ENCODE data around the gene RNF126. TPM values are rescaled to one million over a fixed set of nuclear protein-coding genes. Genes with fewer than 3 reads are reported as not detected.

The RNF126 gene
- total and polyA plus RNA-seq, 2 of the 4 experiments (the other 2 are of a cell fraction) = 7.0 to 27.4 TPM

DNA sequence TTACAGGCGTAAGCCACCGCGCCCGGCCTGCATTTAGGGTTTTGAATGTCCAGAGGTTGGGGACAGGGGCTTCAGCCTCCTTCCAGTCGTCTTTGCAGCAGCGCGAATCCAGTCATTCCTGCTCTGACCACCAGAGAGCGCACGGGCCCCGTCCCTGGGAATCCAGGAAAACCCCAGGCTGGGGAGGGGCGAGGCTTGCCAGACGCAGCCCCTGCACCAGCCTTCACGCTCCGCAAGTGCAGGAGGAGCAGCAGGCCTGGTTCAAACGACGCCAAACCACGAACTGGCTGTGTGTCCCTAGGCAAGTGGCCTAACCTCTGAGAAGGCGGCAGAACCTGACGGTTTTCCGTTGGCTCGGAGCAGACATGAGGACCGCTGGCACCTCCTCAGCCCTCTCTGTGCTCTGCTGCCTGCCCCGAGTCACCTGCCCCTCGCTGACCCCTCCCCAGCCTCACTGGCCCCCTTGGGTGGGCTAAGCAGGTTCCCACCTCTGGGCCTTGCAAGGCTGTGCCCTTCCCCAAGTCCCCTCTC is 2.0 kb upstream of the RNF126 start (continued):
- no peak for TF ChIP-seq RFX5 (IDR thresholded peaks at IDR 0.05; ENCODE audit: low read depth, low read length)

DNA sequence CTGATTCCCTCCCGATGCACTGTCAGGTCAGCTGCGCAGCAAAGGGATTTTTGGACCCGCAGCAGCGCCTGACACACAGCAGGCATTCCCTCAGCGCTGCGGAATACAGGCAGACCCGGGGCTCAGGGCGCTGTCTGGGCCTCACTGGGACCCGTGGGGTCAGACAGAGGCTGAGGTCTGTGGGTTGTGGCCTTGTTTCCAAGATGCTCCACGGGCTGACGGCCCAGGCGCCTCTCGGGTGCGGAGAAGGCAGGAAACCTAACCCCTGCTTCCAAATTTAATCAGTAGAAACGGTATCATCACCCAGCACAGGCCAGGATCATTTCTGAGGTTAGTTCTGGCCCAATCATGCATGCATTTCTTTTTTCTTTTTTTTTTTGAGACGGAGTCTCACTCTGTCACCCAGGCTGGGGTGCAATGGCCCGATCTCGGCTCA is 686 bp upstream of the RNF126 start:
- intact Hi-C loops (cut with micrococcal nuclease) = loop anchor here (2.0 to 10.0 kb wide), 5 partner anchors 31 to 257 kb away; partner anchors contain the start of genes POLRMT and R3HDM4
- Histone ChIP-seq H3K36me3 (ENCODE audit: control insufficient read depth, insufficient read depth, low read length) (peaks cover 2% of the 10 kb centered on the region; the same call in 1 of the 2 replicates), H3K79me1 (ENCODE audit: low read depth in 1 of 2, low read length in 2 of 2) (peaks cover 0 to 32% of the 10 kb centered on the region in 2 experiments; a peak in 2 of 4 replicates), H4K20me1 (ENCODE audit: insufficient read depth, low read length) (peaks cover 36% of the 10 kb centered on the region), H4K8ac (ENCODE audit: low read depth in 2 of 2, low read length in 2 of 2) (peak overlapping the region; percentile 82 to 97), H3K4me3 (ENCODE audit: insufficient read depth, low read depth, low read length) (peak overlapping the region; percentile 63), H3K23ac (ENCODE audit: low read depth, low read length) (peak overlapping the region; percentile 18; the same call in 1 of the 2 replicates), H3K27ac (ENCODE audit: insufficient read depth, low read length) (peak overlapping the region; percentile 93), H3K4me1 (ENCODE audit: control insufficient read depth, insufficient read depth, low read length) (peaks cover 14% of the 10 kb centered on the region), H3K27me3 (ENCODE audit: control insufficient read depth, insufficient read depth, low read length) (no peaks in the 10 kb centered on the region), H3K4me2 (ENCODE audit: low read depth, low read length) (peak overlapping the region; percentile 91), H2BK15ac (ENCODE audit: low read depth, low read length) (no peak overlapping the region), H2BK20ac (ENCODE audit: low read depth, low read length) (no peak overlapping the region), H2BK5ac (ENCODE audit: low read depth, low read length, poor library complexity, severe bottlenecking) (peak overlapping the region; percentile 85), H2AK9ac (replicated peaks; ENCODE audit: low read depth, low read length, poor library complexity) (peak overlapping the region; percentile 76), H3K18ac (ENCODE audit: low read depth, low read length) (peak overlapping the region; percentile 82), H3K9me1 (ENCODE audit: insufficient read depth, low read length) (no peaks in the 10 kb centered on the region), H3K56ac (ENCODE audit: extremely low read depth, insufficient read depth, low read length) (no peak overlapping the region), H4K5ac (ENCODE audit: low read depth, low read length) (peak overlapping the region; percentile 98), H4K91ac (ENCODE audit: insufficient read depth, low read depth, low read length) (peak overlapping the region; percentile 70), H2AFZ (replicated peaks; ENCODE audit: low read length, poor library complexity) (peak overlapping the region; percentile 96), H3K14ac (replicated peaks; ENCODE audit: low read depth, low read length) (peak overlapping the region; percentile 83), H2AK5ac (ENCODE audit: low read depth, low read length) (peak overlapping the region; percentile 88), H3K9me3 (ENCODE audit: control insufficient read depth, insufficient read depth, low read length) (no peaks in the 10 kb centered on the region), H3K4ac (ENCODE audit: low read depth, low read length) (peak overlapping the region; percentile 91), H2BK120ac (ENCODE audit: low read depth, low read length) (peak overlapping the region; percentile 52; the same call in 1 of the 2 replicates), H3K9ac (ENCODE audit: low read depth, low read length) (peak overlapping the region; percentile 80)
- CTCF ChIA-PET = interaction anchor here (1.0 kb wide), 1 partner anchor 9 kb away, joined by 4 read pairs; no protein-coding TSS in a partner anchor
- ATAC-seq (ENCODE audit: low read depth) = no peak
- no TSS peak for BruUV-seq (replicated peaks)
- dilution Hi-C loops (cut with HindIII; ENCODE audit: low sequenced_read_pairs, unreplicated experiment) = no loop called here
- POLR2A ChIA-PET (ENCODE audit: unreplicated experiment) = no interaction called here
- WGBS, 2 experiments (ENCODE audit: extremely low coverage in 2 of 2, insufficient read length in 1 of 2) = 79% methylated on average over 10 of the region's 18 CpGs; no CpG with 5 or more reads in 1 of the 2 experiments
- DNase-seq = no peak
- in situ Hi-C loops (cut with MboI; ENCODE audit: low sequenced_read_pairs) = no loop called here
- no peak for TF ChIP-seq BHLHE40 (IDR thresholded peaks at IDR 0.05; ENCODE audit: low read depth, low read length)
- TF ChIP-seq, protein P1, sequence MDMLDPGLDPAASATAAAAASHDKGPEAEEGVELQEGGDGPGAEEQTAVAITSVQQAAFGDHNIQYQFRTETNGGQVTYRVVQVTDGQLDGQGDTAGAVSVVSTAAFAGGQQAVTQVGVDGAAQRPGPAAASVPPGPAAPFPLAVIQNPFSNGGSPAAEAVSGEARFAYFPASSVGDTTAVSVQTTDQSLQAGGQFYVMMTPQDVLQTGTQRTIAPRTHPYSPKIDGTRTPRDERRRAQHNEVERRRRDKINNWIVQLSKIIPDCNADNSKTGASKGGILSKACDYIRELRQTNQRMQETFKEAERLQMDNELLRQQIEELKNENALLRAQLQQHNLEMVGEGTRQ (IDR thresholded peaks at IDR 0.05; ENCODE audit: low read depth, low read length) = no peak
- no peak for TF ChIP-seq CHD1 (IDR thresholded peaks at IDR 0.05; ENCODE audit: low read depth, low read length)
- TF ChIP-seq, protein P2, sequence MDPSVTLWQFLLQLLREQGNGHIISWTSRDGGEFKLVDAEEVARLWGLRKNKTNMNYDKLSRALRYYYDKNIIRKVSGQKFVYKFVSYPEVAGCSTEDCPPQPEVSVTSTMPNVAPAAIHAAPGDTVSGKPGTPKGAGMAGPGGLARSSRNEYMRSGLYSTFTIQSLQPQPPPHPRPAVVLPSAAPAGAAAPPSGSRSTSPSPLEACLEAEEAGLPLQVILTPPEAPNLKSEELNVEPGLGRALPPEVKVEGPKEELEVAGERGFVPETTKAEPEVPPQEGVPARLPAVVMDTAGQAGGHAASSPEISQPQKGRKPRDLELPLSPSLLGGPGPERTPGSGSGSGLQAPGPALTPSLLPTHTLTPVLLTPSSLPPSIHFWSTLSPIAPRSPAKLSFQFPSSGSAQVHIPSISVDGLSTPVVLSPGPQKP (IDR thresholded peaks at IDR 0.05; ENCODE audit: borderline replicate concordance, low read depth, low read length) = no peak
- TF ChIP-seq SMC3 (IDR thresholded peaks at IDR 0.05; ENCODE audit: low read depth, low read length) = no peak
- no peak for TF ChIP-seq MXI1 (IDR thresholded peaks at IDR 0.05; ENCODE audit: borderline replicate concordance, low read depth, low read length)
- no peak for TF ChIP-seq MAZ (IDR thresholded peaks at IDR 0.05; ENCODE audit: borderline replicate concordance, low read depth, low read length)
- no peak for TF ChIP-seq RAD21 (IDR thresholded peaks at IDR 0.05; ENCODE audit: low read length)
- TF ChIP-seq POLR2A (IDR thresholded peaks at IDR 0.05; ENCODE audit: low read depth, low read length) = no peak
- TF ChIP-seq CEBPB (IDR thresholded peaks at IDR 0.05; ENCODE audit: low read depth, low read length) = no peak
- no peak for TF ChIP-seq NFE2L2 (IDR thresholded peaks at IDR 0.05; ENCODE audit: low read depth, low read length)
- TF ChIP-seq RFX5 (IDR thresholded peaks at IDR 0.05; ENCODE audit: low read depth, low read length) = no peak
- TF ChIP-seq, protein P3, sequence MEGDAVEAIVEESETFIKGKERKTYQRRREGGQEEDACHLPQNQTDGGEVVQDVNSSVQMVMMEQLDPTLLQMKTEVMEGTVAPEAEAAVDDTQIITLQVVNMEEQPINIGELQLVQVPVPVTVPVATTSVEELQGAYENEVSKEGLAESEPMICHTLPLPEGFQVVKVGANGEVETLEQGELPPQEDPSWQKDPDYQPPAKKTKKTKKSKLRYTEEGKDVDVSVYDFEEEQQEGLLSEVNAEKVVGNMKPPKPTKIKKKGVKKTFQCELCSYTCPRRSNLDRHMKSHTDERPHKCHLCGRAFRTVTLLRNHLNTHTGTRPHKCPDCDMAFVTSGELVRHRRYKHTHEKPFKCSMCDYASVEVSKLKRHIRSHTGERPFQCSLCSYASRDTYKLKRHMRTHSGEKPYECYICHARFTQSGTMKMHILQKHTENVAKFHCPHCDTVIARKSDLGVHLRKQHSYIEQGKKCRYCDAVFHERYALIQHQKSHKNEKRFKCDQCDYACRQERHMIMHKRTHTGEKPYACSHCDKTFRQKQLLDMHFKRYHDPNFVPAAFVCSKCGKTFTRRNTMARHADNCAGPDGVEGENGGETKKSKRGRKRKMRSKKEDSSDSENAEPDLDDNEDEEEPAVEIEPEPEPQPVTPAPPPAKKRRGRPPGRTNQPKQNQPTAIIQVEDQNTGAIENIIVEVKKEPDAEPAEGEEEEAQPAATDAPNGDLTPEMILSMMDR (conservative IDR thresholded peaks at IDR 0.05; ENCODE audit: low read depth, low read length) = no peak
